IgD-negative memory B cell (primary cell): ENCODE data around the gene PDP2. TPM values are rescaled to one million over a fixed set of nuclear protein-coding genes. Genes with fewer than 3 reads are reported as not detected.
"Not testable (repeated sequence)": the region's sequence is repeated elsewhere in the genome, so short reads cannot be mapped to it uniquely, and the experiment has no call there.

Experiments used
- H3K27ac Mint-ChIP-seq, 3 donors: one replicate each; pipeline ENCODE4 v1.8.0; 2020 to 2022; ENCODE audit warnings: mild to moderate bottlenecking in 3 of 3, mixed read lengths in 3 of 3, moderate library complexity in 1 of 3
- H3K27me3 Mint-ChIP-seq: one replicate; pipeline ENCODE4 v1.8.0; 2021; ENCODE audit warnings: mixed read lengths
- H3K36me3 Mint-ChIP-seq: one replicate; pipeline ENCODE4 v1.8.0; 2020; ENCODE audit warnings: mild to moderate bottlenecking, mixed read lengths
- H3K4me1 Mint-ChIP-seq, 3 donors: one replicate each; pipeline ENCODE4 v1.8.0; 2020 to 2022; ENCODE audit warnings: mixed read lengths in 3 of 3, mild to moderate bottlenecking in 1 of 3
- H3K4me3 Mint-ChIP-seq, 4 donors: one replicate each; pipeline ENCODE4 v1.8.0; 2020 to 2022; ENCODE audit warnings: mild to moderate bottlenecking in 4 of 4, mixed read lengths in 4 of 4, moderate library complexity in 3 of 4
- H3K9me3 Mint-ChIP-seq, 3 donors: one replicate each; pipeline ENCODE4 v1.8.0; 2020 to 2021; ENCODE audit warnings: mixed read lengths in 3 of 3, mild to moderate bottlenecking in 1 of 3
- polyA plus RNA-seq: library from polyadenylated mRNA; unstranded; fragments of 300-500 nt; fragmentation: Illumina TruSeq; gene quantifications from one replicate; pipeline ENCODE4 v1.2.3, GENCODE V29; 2021

PDP2 gene
- polyA plus RNA-seq, 1 donor from 2014 or later, result 0.78 TPM

GRCh38 chr16:66934138-66934838 is 54.0 kb downstream of the PDP2 start, which contains the start of gene CIAO2B:
TSS of gene CIAO2B (minus strand) at chr16:66934402. CDS start at chr16:66934364, 38 bp downstream.
- Mint-ChIP-seq H3K4me1 (peaks cover 31 to 39% (median 33%) of the 10 kb centered on the region in 3 donors), H3K9me3 (no peaks in the 10 kb centered on the region), H3K4me3 (peak within 1 kb of the TSS; percentile 97 to 99 (median 98)), H3K27me3 (no peaks in the 10 kb centered on the region), H3K27ac (peak within 1 kb of the TSS; percentile 92 to 99 (median 97)), H3K36me3 (peaks cover 8% of the 10 kb centered on the region)

- H3K4me1 Mint-ChIP-seq, result peaks cover 31 to 39% (median 33%) of the 10 kb centered on the region in 3 donors
- H3K27ac Mint-ChIP-seq, result peak overlapping the region; percentile 92 to 99 (median 97)
- H3K27me3 Mint-ChIP-seq, H3K36me3 Mint-ChIP-seq, H3K9me3 Mint-ChIP-seq: not testable (repeated sequence)
- H3K4me3 Mint-ChIP-seq, result peak overlapping the region; percentile 97 to 99 (median 98)
Measured at GRCh38 chr16:66934839-66935313, 54.6 kb downstream of the PDP2 start.

GRCh38 chr16:66935314-66936011 is 55.1 kb downstream of the PDP2 start, which contains the start of gene CES2:
TSS of gene CES2 (plus strand) at chr16:66935516. CDS start at chr16:66935636, 120 bp downstream.
- H3K27ac Mint-ChIP-seq, result peak within 1 kb of the TSS; percentile 92 to 99 (median 97)
- peaks cover 8% of the 10 kb centered on the region for H3K36me3 Mint-ChIP-seq
- H3K4me1 Mint-ChIP-seq, result peaks cover 31 to 39% (median 33%) of the 10 kb centered on the region in 3 donors

GRCh38 chr16:66936462-66936861 is 56.1 kb downstream of the PDP2 start:
- Mint-ChIP-seq H3K4me1 (peaks cover 31 to 39% (median 33%) of the 10 kb centered on the region in 3 donors), H3K27me3 (no peaks in the 10 kb centered on the region), H3K4me3 (peak overlapping the region; percentile 58 to 98 (median 91)), H3K9me3 (no peaks in the 10 kb centered on the region), H3K27ac (peak overlapping the region in 2 of 3 donors; percentile 16 to 92), H3K36me3 (peaks cover 10% of the 10 kb centered on the region)

More at GRCh38 chr16:66935314-66936011, 55.1 kb downstream of the PDP2 start, which contains the start of gene CES2:
- Mint-ChIP-seq H3K9me3 (no peaks in the 10 kb centered on the region), H3K27me3 (no peaks in the 10 kb centered on the region), H3K4me3 (peak within 1 kb of the TSS; percentile 97 to 99 (median 98))

GRCh38 chr16:66936889-66937554 is 56.7 kb downstream of the PDP2 start:
- H3K27ac Mint-ChIP-seq, result peak overlapping the region; percentile 6 to 92 (median 53)
- H3K9me3 Mint-ChIP-seq, result no peaks in the 10 kb centered on the region
- no peaks in the 10 kb centered on the region for H3K27me3 Mint-ChIP-seq
- peaks cover 10% of the 10 kb centered on the region for H3K36me3 Mint-ChIP-seq
- peak overlapping the region; percentile 44 to 97 (median 72) for H3K4me3 Mint-ChIP-seq
- H3K4me1 Mint-ChIP-seq, result peaks cover 31 to 39% (median 32%) of the 10 kb centered on the region in 3 donors

GRCh38 chr16:66937725-66938337 is 57.5 kb downstream of the PDP2 start:
- H3K4me1 Mint-ChIP-seq, result peaks cover 25 to 34% (median 28%) of the 10 kb centered on the region in 3 donors
- H3K36me3 Mint-ChIP-seq, result peaks cover 6% of the 10 kb centered on the region
- no peaks in the 10 kb centered on the region for H3K9me3 Mint-ChIP-seq
- H3K27ac Mint-ChIP-seq, result peak overlapping the region in 2 of 3 donors; percentile 6 to 92
- peak overlapping the region in 1 of 4 donors; percentile 97 for H3K4me3 Mint-ChIP-seq
- no peaks in the 10 kb centered on the region for H3K27me3 Mint-ChIP-seq

GRCh38 chr16:66939366-66939765 is 59.1 kb downstream of the PDP2 start:
- Mint-ChIP-seq H3K4me1 (peaks cover 12 to 19% (median 15%) of the 10 kb centered on the region in 3 donors), H3K27ac (no peak overlapping the region), H3K9me3 (no peaks in the 10 kb centered on the region), H3K4me3 (peak overlapping the region in 1 of 4 donors; percentile 31), H3K36me3 (peaks cover 2% of the 10 kb centered on the region), H3K27me3 (no peaks in the 10 kb centered on the region)

GRCh38 chr16:66940236-66940635 is 59.9 kb downstream of the PDP2 start:
- peaks cover 9 to 18% (median 14%) of the 10 kb centered on the region in 3 donors for H3K4me1 Mint-ChIP-seq
- peaks cover 2% of the 10 kb centered on the region for H3K36me3 Mint-ChIP-seq
- H3K27ac Mint-ChIP-seq, result no peak overlapping the region
- peak overlapping the region in 1 of 4 donors; percentile 40 for H3K4me3 Mint-ChIP-seq
- H3K27me3 Mint-ChIP-seq, result no peaks in the 10 kb centered on the region
- H3K9me3 Mint-ChIP-seq, result no peaks in the 10 kb centered on the region

Other genes with a start within 250 kb of the PDP2 start
- 0.19 TPM for gene CMTM4, start 183.8 kb upstream of the PDP2 start, polyA plus RNA-seq
- gene DYNC1LI2, start 128.9 kb upstream of the PDP2 start, polyA plus RNA-seq, result 29.4 TPM
- not detected for gene TERB1, start 78.9 kb upstream of the PDP2 start, polyA plus RNA-seq
- 55.5 TPM for gene NAE1, start 49.5 kb upstream of the PDP2 start, polyA plus RNA-seq
- gene CA7, start 36.1 kb upstream of the PDP2 start, polyA plus RNA-seq, result not detected
- gene CDH16, start 38.4 kb downstream of the PDP2 start, polyA plus RNA-seq, result not detected
- gene RRAD, start 45.0 kb downstream of the PDP2 start, polyA plus RNA-seq, result not detected
- gene CIAO2B, start 53.9 kb downstream of the PDP2 start, polyA plus RNA-seq, result 104 TPM
- gene CES2, start 55.0 kb downstream of the PDP2 start, polyA plus RNA-seq, result 26.9 TPM
- gene CES3, start 80.8 kb downstream of the PDP2 start, polyA plus RNA-seq, result 0.35 TPM
- 1.4 TPM for gene CES4A, start 108.1 kb downstream of the PDP2 start, polyA plus RNA-seq
- 43.3 TPM for gene CBFB, start 148.6 kb downstream of the PDP2 start, polyA plus RNA-seq
- gene PHAF1, start 229.4 kb downstream of the PDP2 start, polyA plus RNA-seq, result 14.5 TPM